ENCODE measurements around the gene KBTBD3. TPM values are rescaled to one million over a fixed set of nuclear protein-coding genes. Genes with fewer than 3 reads are reported as not detected.

The KBTBD3 gene
- total RNA-seq, 2 donors from 2014 or later = 5.1 to 10.6 TPM

DNA sequence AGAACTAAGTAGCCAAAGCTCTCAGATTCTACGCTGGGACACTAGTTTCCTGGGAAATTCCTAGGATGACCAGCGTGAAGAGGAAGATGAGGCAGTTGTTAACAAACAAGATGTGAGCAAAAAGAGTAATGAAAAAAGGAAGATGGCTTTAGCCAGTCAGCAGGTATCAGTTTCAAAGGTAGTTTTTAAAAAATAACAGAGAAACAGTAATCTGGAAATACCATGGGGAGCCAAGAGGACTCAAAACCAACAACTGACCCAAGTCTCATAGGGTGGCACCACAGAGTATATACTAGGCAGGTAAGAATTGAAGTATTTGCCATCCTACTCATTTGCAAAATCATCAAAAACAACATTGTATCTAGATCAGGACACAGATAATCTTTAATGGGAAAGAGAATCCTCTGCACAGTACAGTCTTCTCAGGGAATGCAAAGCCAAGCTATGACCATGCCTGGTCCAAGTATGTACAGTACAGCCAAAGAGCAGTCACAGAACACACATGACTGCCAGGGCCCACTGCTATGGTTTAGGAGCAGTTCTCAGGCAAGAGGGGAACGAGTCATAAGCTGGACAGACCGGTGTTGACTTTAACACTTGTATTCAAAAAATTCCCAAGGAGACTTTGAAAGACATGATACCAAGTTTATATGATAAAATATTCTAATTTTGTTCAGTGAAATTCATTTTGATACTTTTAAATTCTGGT, 75.7 kb downstream of the KBTBD3 start:
- TF ChIP-seq, protein P1, sequence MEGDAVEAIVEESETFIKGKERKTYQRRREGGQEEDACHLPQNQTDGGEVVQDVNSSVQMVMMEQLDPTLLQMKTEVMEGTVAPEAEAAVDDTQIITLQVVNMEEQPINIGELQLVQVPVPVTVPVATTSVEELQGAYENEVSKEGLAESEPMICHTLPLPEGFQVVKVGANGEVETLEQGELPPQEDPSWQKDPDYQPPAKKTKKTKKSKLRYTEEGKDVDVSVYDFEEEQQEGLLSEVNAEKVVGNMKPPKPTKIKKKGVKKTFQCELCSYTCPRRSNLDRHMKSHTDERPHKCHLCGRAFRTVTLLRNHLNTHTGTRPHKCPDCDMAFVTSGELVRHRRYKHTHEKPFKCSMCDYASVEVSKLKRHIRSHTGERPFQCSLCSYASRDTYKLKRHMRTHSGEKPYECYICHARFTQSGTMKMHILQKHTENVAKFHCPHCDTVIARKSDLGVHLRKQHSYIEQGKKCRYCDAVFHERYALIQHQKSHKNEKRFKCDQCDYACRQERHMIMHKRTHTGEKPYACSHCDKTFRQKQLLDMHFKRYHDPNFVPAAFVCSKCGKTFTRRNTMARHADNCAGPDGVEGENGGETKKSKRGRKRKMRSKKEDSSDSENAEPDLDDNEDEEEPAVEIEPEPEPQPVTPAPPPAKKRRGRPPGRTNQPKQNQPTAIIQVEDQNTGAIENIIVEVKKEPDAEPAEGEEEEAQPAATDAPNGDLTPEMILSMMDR (IDR thresholded peaks at IDR 0.05) = no peak
- no peak for DNase-seq (ENCODE audit: low spot score)
- no peak overlapping the region for H3K4me3 ChIP-seq
- H3K4me1 ChIP-seq (ENCODE audit: control insufficient read depth in 1 of 2, low read depth in 2 of 2) = no peaks in the 10 kb centered on the region
- H3K27ac ChIP-seq = no peak overlapping the region
- no peak for ATAC-seq (ENCODE audit: insufficient number of reproducible peaks, low FRiP score, low read depth)
- H3K9me3 ChIP-seq = peaks cover 10% of the 10 kb centered on the region
- peaks cover 8% of the 10 kb centered on the region for H3K36me3 ChIP-seq
- no peaks in the 10 kb centered on the region for H3K27me3 ChIP-seq (replicated peaks; ENCODE audit: insufficient read depth)

Other genes starting within 250 kb of the KBTBD3 start
- gene MSANTD4, start 55.1 kb downstream of the KBTBD3 start, total RNA-seq = 10 to 100 TPM; 19.4 to 24.7 TPM
- 10 to 100 TPM; 30.2 to 35.4 TPM for gene AASDHPPT, start 315 bp upstream of the KBTBD3 start, total RNA-seq